GM12891 (cell line): ENCODE results near the gene DSG4.

Experiments used
- POLR2A ChIP-seq: IDR thresholded peaks from 2 replicates; pipeline ENCODE4 v1.6.1; 2011; ENCODE audit warnings: low read depth, low read length, control low read depth
- POLR2AphosphoS5 ChIP-seq: IDR thresholded peaks from 2 replicates; pipeline ENCODE4 v1.6.1; 2011; ENCODE audit warnings: low read depth, low read length, control low read depth
- SPI1 ChIP-seq: IDR thresholded peaks from 2 replicates; pipeline ENCODE4 v1.6.1; 2011; ENCODE audit warnings: low read depth, low read length, control low read depth
- TAF1 ChIP-seq: IDR thresholded peaks from 2 replicates; pipeline ENCODE4 v1.6.1; 2011; ENCODE audit warnings: low read depth, low read length, control low read depth

GRCh38 chr18:31419457-31419932 is 42.9 kb downstream of the DSG4 start:
- TF ChIP-seq TAF1 (no peak), POLR2AphosphoS5 (no peak), POLR2A (no peak), SPI1 (no peak)
